ENCODE data around the gene BUD13. TPM values are rescaled to one million over a fixed set of nuclear protein-coding genes. Genes with fewer than 3 reads are reported as not detected.

BUD13 gene
- total RNA-seq, 1 experiment from 2014 or later, result 30.0 TPM

GRCh38 chr11:116798368-116798767, 25.6 kb upstream of the BUD13 start:
- ATAC-seq, result no peak
- DNase-seq (ENCODE audit: low read depth, low spot score), result no peak
- POLR2A ChIA-PET, result no interaction called here

GRCh38 chr11:116797816-116798215, 25.0 kb upstream of the BUD13 start:
- ChIA-PET POLR2A (no interaction called here), CTCF (no interaction called here)
- in situ Hi-C loops (cut with HindIII; ENCODE audit: low pct_unique_long_range_greater_than_20kb, low sequenced_read_pairs), result no loop called here
- Histone ChIP-seq H3K4me1 (ENCODE audit: control insufficient read depth, insufficient read depth, low read length) (no peaks in the 10 kb centered on the region), H3K27me3 (ENCODE audit: control insufficient read depth, insufficient read depth, low read length) (no peaks in the 10 kb centered on the region; the same call in 1 of the 2 replicates), H3K9me3 (ENCODE audit: control insufficient read depth, insufficient read depth, low read depth, low read length) (no peaks in the 10 kb centered on the region), H3K27ac (ENCODE audit: low read length) (no peak overlapping the region), H3K4me3 (ENCODE audit: low read depth in 2 of 2, low read length in 2 of 2) (no peak overlapping the region), H3K36me3 (ENCODE audit: control insufficient read depth, insufficient read depth, low read length) (no peaks in the 10 kb centered on the region)
- no TSS peak for BruUV-seq (replicated peaks)
- intact Hi-C loops (cut with micrococcal nuclease; ENCODE audit: unreplicated experiment), result no loop called here
- ATAC-seq (no peak), DNase-seq (ENCODE audit: low read depth, low spot score) (no peak)
- TF ChIP-seq REST (IDR thresholded peaks at IDR 0.05; ENCODE audit: insufficient read depth in 1 of 2, low read depth in 2 of 2, low read length in 1 of 2), result no peak
- no peak for TF ChIP-seq TCF7L2 (IDR thresholded peaks at IDR 0.05; ENCODE audit: low read depth, low read length)
- no peak for TF ChIP-seq POLR2AphosphoS5 (IDR thresholded peaks at IDR 0.05; ENCODE audit: low read depth, low read length)
- no peak for TF ChIP-seq SIN3A (IDR thresholded peaks at IDR 0.05; ENCODE audit: borderline replicate concordance, insufficient read depth, low read depth, low read length)
- no peak for TF ChIP-seq CTCF (IDR thresholded peaks at IDR 0.05)

More at GRCh38 chr11:116798368-116798767, 25.6 kb upstream of the BUD13 start:
- Histone ChIP-seq H3K4me3 (ENCODE audit: low read depth in 2 of 2, low read length in 2 of 2) (no peak overlapping the region), H3K27me3 (ENCODE audit: control insufficient read depth, insufficient read depth, low read length) (no peaks in the 10 kb centered on the region; the same call in 1 of the 2 replicates), H3K9me3 (ENCODE audit: control insufficient read depth, insufficient read depth, low read depth, low read length) (no peaks in the 10 kb centered on the region), H3K4me1 (ENCODE audit: control insufficient read depth, insufficient read depth, low read length) (no peaks in the 10 kb centered on the region), H3K36me3 (ENCODE audit: control insufficient read depth, insufficient read depth, low read length) (no peaks in the 10 kb centered on the region), H3K27ac (ENCODE audit: low read length) (no peak overlapping the region)
- TF ChIP-seq SIN3A (IDR thresholded peaks at IDR 0.05; ENCODE audit: borderline replicate concordance, insufficient read depth, low read depth, low read length), result no peak
- TF ChIP-seq CTCF (IDR thresholded peaks at IDR 0.05), result no peak
- TF ChIP-seq REST (IDR thresholded peaks at IDR 0.05; ENCODE audit: insufficient read depth in 1 of 2, low read depth in 2 of 2, low read length in 1 of 2), result no peak
- no peak for TF ChIP-seq TCF7L2 (IDR thresholded peaks at IDR 0.05; ENCODE audit: low read depth, low read length)
- no peak for TF ChIP-seq POLR2AphosphoS5 (IDR thresholded peaks at IDR 0.05; ENCODE audit: low read depth, low read length)
- CTCF ChIA-PET, result no interaction called here
- intact Hi-C loops (cut with micrococcal nuclease; ENCODE audit: unreplicated experiment), result no loop called here
- in situ Hi-C loops (cut with HindIII; ENCODE audit: low pct_unique_long_range_greater_than_20kb, low sequenced_read_pairs), result no loop called here
- no TSS peak for BruUV-seq (replicated peaks)
